GM19023 (cell line): ENCODE measurements around the gene BICDL2.
"Not testable (repeated sequence)": the region's sequence is repeated elsewhere in the genome, so short reads cannot be mapped to it uniquely, and the experiment has no call there.

Source experiments
- ATAC-seq: cut with Tn5 transposase; IDR thresholded peaks from one replicate; pipeline ENCODE4 v1.9.1; 2021; ENCODE audit warnings: mild to moderate bottlenecking, moderate library complexity; ENCODE audit not compliant: unreplicated experiment

The BICDL2 gene

GRCh38 chr16:3065069-3065741, 28.5 kb upstream of the BICDL2 start, which contains the start of gene IL32:
TSS of gene IL32 (plus strand) at chr16:3065640. CDS start at chr16:3065812, 172 bp downstream.
- ATAC-seq: no peak

GRCh38 chr16:3063625-3064386, 27.1 kb upstream of the BICDL2 start:
- no peak for ATAC-seq

GRCh38 chr16:3062553-3062952, 25.8 kb upstream of the BICDL2 start:
- no peak for ATAC-seq

- no peak for ATAC-seq
These were observed 23.8 kb upstream of the BICDL2 start for GRCh38 chr16:3060339-3061127.

DNA sequence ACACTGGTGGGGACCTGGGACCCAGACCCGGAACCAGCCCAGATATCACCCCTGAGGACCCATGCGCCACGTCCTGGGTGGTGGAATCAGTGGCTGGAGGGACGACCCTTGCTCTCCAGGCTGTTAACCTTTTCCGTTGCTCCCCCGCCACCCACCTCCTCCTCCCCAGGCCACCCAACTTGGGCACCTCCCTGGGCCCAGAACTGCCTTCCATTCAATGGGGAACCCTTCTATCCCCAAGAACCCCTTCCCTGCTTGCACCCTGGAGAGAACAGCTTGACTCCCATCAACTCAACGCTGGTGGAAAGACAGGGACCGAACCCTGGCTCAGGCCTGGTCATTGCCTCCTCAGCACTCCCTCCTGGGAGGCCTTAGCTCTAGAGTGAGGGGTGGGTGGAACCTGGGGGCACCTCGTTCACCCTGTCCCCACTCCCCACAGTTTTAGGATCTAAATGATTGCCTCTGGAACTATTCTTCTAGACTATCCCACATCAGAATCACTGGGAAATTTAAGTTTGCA, 23.0 kb upstream of the BICDL2 start:
- ATAC-seq: no peak

- peak; percentile 81 for ATAC-seq
These were observed 22.4 kb upstream of the BICDL2 start for GRCh38 chr16:3059041-3059722.

GRCh38 chr16:3058139-3059030, 21.6 kb upstream of the BICDL2 start:
- peak; percentile 15 for ATAC-seq

DNA sequence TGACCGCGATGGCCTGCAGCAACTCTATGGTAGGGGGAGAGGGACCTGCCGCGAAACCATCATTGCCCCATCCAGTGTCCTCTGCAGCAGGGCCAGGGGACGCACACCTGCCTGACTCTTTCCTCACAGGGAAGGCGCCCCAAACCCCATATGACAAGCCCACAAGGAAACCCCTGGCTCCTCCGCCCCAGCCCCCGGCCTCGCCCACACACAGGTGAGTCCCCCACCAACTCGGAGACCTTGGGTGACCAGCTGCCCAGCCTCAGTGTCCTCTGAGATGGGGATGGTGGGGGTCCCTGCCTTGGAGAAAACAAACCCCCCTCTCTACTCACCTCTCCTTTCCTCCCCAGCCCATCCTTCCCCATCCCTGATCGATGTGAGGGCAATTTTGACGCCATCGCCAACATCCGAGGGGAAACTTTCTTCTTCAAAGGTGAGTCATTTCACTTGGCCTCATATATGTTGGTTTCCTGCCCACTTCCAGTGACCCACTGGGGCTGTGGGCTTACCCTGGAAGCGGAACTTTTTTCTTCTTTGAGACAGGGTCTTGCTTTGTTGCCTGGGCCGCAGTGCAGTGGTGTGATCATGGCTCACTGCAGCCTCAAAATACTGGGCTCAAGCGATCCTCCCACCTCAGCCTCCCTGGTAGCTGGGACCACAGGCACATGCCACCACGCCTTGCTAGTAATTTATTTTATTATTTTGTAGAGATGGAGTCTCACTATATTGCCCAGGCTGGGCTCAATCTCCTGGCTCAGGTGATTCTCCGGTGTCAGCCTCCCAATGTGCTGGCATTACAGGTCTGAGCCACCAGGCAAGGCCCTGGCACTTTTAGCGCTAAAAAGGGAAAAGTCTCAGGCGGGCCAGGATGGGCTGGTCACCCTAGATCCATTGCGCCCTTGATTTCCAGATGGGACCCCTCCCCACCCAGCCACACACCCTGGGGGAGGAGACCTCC, 20.7 kb upstream of the BICDL2 start:
- no peak for ATAC-seq

GRCh38 chr16:3056336-3057180, 19.8 kb upstream of the BICDL2 start:
- ATAC-seq: no peak

DNA sequence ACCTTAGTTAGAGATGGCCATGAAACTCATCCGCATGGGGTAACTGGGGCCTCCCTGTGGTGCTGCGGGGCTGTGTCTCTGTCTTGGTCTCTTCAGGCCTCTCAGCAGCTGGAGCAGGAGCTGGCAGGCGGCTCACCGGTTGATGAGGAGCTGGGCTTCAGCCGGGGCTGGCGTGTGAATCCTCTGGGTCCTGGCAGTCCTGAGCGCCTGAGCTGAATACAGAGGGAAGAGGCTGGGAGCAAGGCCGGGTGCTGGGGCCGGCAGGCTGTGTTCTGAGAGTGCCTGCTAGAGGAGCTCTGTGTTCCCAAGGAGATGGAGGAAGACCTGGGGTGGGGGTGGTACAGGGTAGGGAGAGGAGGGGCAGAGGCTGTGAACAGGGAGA, 19.0 kb upstream of the BICDL2 start:
- ATAC-seq: not testable (repeated sequence)

- ATAC-seq: no peak
These were observed 18.4 kb upstream of the BICDL2 start for GRCh38 chr16:3054965-3055733.

DNA sequence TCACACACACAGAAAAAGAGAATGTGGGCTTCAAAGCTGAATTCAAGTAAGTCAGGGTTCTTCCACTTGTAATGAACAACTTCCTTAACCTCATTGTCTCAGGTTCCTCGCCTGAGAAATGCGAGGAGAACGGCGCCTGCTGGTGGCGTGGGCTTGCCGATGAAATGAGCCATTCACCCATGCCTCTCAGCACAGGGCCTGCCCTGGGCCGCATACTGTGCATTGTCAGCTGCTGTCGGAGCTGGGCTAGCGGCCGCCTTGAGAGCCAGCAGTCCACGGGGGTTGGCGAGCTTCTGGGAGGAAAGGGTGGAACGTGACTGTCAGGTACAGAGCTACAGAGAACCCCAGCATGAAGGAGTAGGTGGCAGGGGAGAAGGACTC, 16.6 kb upstream of the BICDL2 start:
- ATAC-seq: not testable (repeated sequence)

DNA sequence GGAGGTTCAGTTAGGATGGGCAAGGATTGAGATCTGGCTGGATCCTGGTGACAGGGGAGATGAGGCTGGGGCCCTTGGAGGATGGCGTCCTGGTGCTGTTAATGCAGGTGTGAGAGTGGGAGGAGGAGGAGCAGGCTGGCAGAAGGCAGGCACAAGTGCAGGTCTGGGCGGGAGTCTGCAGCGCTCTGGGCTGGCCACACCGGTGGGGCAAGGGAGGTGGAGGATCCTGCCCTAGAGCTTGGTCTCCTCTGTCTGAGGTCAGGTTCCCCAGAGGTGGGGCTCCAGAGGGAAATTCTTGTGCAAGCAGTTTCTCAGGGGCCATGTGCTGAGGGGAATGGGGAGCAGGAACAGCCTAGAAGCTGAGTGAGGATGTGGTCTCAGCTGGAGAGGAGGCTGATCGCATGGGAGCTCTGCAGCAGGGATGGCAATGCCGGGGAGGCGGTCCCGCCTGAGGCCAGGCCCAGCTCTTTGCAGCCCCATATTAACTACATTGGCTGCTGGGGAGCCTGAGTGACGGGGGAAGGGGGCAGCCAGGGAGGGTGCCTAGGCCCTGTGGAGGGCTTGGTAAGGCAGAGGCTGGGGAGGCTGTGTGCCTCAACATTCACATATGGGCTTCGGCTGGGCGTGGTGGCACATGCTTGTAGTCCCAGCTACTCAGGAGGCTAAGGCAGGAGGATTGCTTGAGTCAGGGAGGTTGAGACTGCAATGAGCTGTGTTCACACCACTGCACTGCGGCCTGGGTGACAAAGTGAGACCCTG, 16.0 kb upstream of the BICDL2 start:
- ATAC-seq: not testable (repeated sequence)

- no peak for ATAC-seq
These were observed 14.8 kb upstream of the BICDL2 start for GRCh38 chr16:3051494-3051893.

GRCh38 chr16:3051009-3051408, 14.3 kb upstream of the BICDL2 start:
- ATAC-seq: no peak

DNA sequence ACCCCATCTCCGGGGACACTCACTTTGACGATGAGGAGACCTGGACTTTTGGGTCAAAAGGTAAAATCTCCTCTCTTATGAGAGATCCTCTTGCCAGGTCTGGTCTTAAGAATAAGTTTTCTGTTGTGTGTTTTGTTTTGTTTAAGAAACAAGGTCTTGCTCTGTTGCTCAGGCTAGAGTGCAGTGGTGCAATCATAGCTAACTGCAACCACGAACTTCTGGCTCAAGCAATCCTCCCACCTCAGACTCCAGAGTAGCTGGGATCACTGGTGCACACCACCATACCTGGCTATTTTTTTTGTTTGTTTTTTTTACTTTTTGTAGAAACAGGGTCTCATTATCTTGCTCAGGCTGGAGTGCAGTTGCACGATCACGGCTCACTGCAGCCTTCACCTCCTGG, 13.7 kb upstream of the BICDL2 start:
- ATAC-seq: no peak
